Activated T-helper 9 cell treated with anti-CD3 and anti-CD28 coated beads, Interleukin-2, amount 50 U/mL, for 16 hours (primary cell): ENCODE results near the gene SLC7A4.

Source experiments
- DNase-seq: peaks from one replicate; pipeline ENCODE4 v3.0.0-alpha.2; 2020; ENCODE audit warnings: low read depth

Gene SLC7A4

DNA sequence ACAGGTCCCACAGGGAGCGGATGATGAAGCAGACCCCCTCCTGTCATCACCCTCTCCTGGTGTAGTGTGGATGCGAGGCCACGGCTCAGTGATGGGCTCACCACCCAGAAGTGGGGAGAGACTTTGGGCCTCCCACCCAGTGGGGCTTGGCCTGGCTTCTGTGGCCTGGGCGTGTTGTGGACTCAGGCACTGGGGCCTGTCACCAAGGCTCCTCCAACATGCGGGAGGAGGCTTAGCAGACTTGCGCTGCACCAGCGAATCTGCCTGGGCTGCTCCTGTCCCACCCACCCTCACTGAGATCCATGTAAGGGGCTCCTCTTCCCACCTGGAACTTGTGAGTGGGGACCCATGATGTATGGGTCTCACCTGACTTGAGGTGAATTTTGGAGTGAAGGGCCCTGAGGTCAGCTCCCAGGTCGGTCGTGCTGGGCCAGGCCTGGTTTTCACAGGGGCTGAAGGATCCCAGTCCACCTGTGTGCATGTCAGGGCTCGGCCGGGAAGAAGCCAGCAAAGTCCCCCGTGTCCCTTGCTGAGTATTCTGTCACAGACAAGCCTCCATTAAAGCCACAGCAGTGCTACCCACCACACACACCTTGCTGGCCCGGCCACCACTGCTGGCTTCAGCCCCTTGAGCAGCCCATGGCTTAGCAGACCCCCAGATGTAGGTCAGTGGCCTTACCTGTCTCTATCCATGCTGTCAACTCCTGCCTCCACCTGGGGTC, 34.7 kb downstream of the SLC7A4 start:
- DNase-seq, result no peak

DNA sequence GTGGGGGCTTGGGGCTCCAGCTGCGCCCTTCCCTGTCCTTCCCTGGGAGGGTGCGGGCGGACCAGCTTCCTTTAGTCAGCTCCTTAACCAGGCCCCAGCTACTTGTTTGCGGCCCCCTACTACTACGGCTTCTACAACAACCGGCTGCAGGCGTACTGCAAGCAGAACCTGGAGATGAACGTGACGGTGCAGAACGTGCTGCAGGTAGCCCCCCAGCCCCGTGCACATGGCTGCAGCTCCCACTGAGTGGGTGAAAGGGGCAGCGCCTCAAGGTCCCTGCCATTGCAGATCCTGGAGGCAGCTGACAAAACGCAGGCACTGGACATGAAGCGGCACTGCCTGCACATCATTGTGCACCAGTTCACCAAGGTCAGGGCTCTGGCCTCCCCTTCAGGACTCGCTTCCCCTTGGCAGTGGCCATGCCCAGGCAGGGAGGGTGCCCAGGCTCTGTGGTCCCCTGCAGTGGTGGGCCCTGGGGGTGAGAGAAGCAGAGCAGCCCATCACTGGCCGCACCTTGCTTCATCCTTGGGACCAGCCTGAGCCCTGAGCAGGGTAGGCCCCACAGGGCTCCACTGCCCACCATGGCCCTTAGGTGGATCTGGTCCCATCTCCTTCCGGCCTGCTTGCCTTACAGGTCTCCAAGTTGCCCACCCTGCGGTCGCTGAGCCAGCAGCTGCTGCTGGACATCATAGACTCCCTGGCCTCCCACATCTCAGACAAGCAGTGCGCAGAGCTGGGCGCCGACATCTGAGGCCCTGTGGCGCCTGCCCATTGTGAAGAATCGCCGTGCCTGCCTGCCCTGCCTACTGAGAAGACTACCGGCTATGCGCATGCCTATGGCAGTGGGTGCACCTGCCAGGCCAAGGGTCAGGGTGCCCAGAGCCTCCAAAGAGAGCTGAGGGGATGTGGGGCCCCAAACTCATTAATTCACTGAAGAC, 35.5 kb downstream of the SLC7A4 start:
- no peak for DNase-seq

DNA sequence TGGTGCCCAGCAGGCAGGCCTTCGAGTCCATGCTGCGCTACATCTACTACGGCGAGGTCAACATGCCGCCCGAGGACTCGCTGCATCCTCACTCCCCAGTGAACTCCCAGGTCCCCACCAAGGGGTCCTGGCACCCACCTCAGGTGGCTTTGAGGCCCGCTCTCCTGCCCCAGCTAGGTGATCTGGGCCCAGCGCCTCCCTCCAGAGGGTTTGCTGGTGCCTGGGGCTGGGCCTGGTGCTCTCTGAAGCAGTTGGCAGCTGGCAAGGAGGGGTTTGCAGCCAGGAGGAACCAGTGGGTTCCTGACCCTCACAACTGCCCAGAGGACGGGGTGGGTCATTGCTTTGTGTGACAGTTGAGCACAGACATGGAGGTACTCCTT, 36.3 kb downstream of the SLC7A4 start:
- no peak for DNase-seq

DNA sequence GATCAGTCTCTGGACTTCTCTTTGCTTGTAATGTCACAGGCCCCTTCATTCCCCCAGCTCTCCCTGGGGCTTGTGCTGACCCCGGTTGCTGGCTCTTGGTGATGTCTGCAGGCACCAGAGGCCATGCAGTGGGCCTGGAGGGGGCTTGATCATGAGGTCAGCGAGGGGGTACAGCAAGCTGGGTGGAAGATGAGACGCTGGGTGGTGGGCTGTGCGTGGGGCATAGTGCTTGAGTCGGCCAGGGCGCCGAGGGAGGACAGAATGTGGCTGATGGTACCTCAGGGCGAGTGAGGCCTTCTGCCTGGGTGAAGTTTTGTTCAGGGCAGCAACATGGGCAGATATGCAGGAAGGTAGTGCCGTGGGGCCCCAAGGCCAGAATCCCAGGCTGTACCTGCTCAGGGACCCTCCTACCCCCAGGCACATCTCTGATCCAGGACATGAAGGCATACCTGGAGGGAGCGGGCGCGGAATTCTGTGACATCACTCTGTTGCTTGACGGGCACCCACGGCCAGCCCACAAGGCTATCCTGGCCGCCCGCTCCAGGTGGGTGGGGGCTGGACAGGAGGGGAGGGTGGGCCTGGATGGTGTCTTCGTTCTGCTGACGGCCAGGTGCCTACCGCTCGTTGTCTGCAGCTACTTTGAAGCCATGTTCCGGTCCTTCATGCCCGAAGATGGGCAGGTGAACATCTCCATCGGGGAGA, 36.9 kb downstream of the SLC7A4 start:
- no peak for DNase-seq

DNA sequence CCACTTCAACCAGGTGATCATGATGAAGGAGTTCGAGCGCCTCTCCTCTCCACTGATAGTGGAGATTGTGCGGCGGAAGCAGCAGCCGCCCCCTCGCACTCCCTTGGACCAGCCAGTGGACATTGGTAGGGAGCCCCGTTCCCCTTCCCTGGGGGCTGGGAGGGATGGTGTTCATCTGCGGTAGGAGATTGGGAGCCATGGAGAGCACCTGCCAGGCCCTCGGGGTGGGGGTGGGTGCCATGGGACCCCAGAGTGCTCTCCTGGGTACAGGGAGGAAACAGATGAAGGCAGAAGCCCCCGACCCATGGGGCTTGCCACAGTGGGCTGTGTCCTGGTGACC, 37.5 kb downstream of the SLC7A4 start:
- DNase-seq, result no peak

DNA sequence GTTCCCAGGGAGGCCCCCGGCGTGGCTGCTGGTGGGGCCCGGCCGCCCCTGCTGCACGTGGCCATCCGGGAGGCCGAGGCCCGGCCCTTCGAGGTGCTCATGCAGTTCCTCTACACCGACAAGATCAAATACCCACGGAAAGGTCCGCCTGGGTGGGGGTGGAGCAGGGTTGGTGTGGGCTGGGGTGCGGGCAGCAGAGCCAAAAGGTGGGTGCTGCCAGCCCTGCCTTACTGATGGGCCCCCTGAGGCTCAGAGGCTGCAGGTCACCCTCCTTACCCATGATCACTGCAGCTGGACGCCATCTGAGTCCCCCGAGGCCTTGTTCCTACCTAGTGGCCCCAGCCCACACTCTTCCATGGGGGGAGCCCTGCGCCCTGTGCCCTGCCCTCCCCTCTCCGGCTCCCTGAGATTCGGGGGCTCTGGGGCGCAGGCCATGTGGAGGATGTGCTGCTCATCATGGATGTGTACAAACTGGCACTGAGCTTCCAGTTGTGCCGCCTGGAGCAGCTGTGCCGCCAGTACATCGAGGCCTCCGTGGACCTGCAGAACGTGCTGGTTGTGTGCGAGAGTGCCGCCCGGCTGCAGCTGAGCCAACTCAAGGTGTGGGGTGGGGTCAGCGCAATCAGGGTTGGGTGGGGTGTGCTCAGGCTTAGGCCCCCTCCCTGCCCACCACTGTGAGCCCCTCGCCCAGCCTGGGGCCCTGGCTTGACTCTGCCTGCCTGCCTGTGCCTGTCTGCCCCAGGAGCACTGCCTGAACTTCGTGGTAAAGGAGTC, 38.0 kb downstream of the SLC7A4 start:
- DNase-seq, result no peak

DNA sequence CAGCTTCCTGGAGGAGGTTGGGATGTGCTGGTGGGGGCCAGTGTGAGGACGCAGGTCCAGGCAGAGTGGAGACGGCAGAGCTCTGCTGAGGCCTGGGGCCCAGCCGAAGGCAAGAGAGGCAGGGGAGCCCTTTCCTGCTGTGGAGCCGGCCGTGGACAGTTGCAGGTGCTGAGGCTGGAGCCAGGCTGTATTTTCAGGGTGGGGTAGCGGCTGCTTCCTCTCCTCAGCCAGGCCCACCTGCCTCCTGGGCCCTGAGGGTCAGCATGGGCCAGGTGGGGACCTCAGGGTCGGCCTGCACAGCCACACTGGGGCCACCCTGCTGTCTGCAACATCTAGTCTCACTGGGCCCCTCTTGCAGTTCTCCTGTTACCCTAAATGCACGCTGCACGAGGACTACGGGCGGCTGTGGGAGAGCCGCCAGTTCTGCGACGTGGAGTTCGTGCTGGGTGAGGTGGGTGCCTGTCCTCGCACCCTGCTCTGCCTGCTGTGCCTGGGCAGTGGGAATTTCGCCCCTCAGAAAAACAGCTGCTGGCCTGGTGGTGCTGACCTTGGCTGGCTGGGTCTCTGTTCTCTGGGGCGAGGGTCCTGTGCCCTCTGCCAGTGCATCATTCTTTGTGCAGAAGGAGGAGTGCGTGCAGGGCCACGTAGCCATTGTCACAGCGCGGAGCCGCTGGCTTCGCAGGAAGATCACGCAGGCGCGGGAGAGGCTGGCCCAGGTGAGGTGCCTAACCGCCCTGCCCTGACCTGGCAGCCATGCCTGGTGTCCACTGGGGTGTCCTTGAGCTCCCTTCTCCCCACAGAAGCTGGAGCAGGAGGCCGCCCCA, 38.8 kb downstream of the SLC7A4 start:
- no peak for DNase-seq

DNA sequence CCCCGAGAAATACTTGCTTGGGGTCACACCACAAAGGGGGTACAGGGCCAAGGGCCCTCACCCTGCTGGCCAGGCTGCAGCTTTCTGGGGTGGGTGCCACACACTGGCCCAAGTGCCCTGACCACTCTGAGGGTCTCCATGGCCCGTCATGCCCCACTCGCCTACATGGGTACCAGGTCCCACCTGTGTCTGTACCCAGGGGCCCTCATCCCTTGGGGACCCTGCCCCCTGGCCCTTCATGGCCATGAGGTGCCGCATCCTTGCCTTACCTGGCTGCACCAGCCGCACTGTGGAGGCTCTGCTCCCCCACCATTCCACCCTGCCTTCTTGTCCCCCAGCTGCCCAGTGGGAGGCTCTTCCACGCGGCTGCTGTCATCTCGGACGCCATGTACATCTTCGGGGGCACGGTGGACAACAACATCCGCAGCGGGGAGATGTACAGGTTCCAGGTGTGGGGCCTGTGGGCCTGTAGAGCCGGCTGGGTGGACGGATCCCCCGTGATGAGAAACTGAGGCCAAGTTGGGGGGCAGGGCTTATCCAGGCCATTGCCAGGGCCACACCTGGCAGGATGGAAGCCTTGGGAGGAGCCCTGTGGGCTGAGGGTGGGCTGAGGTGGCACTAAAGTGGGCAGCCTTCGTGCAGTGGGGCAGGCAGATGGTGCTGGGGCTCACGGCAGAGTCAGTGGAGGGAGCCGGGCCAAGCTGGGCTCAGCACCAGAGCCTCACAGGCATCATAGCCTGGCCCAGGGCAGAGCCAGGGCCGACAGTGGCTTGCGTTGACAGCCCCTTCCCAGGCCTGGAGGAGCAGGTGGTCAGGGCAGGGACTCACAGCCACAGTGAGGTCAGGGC, 39.7 kb downstream of the SLC7A4 start:
- DNase-seq, result no peak

DNA sequence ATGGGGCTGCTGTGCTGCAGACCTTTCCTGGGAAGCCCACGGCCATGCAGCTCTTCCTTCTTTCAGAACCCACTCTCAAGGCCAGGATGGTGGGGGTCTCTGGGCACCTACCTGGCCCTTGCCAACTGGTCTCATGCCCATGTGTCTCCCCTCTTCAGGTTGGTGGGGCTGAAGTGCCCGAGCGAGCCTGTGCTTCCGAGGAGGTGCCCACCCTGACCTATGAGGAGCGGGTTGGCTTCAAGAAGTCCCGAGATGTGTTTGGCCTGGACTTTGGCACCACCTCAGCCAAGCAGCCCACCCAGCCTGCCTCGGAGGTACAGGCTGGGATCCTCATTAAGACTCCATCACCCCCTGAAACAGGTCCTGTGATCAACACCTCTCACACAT, 40.3 kb downstream of the SLC7A4 start:
- DNase-seq, result no peak

DNA sequence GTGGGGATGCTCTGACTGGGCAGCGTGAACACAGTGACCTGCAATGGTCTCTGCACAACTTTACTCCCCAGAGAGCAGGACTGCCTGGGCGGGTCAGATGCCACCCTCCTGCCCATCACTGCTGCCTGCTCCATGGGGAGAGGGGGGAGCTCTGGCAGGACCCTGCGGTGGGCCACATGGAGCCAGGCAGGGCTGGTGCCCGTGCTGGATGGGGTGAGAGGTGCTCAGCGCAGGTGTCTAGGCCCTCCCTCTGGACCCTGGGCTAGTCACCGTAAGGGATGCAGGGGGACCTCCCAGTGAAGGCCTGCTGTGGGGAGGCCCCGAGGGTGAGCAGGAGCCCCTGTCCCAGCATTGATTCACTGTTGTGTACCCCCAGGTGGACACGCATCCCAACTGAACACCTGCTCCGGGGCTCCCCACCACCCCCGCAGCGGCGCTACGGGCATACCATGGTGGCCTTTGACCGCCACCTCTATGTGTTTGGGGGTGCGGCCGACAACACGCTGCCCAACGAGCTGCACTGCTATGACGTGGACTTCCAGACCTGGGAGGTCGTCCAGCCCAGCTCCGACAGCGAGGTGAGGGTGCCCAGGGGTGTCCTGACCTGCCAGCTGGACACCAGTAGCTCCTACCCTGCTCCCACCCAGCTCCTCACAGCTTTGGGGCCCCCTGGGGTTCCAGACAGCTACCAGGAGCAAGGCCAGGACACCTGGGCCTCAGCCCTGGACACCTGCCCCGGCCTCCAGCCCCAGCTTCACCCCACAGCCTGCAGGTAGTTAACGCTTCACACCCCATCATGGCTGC, 40.9 kb downstream of the SLC7A4 start:
- DNase-seq, result no peak

DNA sequence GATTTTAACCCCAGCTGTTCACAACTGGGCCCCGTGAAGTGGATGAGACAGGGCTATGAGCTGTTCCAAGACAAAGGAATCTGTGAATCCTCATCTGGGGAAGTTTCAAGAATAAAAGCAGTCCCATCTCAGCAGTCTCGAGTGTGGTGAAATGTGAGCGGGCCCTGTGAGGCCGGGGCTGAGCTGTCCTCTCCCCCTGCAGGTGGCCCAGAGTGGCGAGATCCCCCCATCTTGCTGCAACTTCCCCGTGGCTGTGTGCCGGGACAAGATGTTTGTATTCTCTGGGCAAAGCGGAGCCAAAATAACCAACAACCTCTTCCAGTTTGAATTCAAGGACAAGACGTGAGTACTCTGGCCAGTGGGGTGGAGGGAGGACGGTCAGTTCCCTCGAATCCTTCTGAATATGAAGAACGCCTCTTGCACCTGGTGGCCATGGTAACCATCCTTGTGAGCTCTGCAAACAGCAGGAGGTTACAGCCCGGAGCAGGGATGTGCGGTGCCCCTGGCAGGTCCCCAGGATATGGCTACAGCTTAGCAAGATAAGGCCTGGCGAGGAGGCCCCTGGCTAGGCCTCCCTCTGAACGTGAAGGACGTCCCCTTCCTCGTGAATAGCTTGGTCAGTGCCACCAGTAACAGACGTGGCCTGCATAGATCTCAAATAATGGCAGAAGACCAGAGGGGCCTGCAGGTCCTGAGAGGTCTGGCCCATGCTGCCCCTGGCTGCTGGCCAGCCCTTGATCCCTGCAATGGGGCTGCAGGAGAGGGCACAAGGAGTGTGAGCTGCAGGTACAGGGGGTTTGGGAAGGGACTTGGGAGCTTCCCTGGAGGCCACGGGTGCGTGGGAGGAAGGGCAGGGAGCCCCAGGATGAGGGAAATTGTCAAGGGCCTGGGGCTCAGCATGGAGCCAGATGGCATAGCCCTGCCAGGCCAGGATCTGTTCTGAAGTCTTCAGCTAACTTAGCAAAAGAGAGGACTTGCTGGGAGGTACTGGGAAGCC, 41.9 kb downstream of the SLC7A4 start:
- DNase-seq, result no peak

DNA sequence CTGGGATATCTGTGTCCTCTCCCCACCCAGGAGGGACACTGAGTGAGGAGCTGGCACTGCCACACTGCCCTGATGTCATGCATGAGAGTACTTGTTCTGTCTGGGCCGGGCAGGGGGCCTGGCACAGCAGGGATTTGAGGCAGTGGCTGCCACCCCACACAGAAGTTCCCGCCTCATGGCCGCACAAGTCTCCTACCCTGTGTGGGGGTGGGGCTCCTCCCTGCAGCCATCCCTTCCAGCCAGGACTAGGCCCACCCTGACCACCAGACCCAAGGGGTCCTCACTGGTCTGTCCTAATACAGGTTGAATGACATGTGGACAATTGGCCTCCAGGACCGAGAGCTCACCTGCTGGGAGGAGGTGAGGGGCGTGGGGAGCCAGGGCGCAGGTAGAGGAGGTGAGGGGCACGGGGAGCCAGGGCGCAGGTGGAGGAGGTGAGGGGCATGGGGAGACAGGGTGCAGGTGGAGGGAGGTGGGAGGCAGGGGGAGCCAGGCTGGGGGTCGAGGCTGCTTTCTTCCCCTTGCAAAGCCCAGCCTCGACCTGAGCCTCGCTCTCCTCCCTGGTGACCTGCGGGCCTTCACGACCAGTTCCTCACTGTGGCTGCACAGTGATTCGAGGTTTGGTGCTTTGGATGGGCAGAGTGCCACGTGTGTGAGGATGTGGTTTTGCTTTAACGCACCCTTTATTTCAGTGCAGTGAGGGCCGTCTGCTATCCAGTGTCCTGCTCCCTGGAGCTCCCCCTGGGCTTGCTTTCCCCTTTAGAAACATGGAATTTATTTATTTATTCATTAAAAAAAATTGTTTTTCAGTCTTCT, 42.8 kb downstream of the SLC7A4 start:
- no peak for DNase-seq

DNA sequence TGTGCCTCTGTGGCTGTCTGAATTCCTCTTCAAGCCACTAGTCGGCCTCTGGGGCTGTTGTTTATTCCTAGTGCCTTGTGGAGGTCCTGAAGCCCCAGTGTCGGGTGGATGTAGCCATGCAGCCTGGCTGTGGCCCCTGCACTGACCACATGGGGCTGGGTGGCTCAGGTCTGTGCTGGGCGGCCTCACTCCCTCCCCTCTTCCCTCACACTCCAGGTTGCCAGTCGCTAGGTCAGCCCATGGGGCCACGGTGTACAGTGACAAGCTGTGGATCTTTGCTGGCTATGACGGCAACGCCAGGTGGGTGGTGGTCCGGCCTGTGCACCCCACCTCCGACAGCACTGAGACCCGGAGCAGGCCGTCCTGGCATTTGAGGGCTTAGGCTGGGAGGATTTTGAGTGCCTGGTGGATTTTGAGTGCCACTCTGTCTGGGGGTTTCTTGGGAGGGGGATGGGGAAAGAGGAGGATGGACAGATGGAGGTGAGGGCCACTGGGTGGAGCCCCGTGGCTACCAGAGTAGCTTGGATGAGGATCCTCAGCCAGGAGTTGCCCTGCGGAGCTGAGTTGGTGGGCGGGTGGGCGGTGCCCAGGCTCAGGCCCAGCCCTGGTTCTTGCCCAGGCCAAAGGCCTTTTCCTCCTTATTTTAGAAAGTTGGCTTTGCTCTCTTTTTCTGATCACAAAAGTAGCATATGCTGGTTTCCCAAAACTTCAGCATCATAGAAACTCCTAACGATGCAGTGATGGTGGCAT, 43.6 kb downstream of the SLC7A4 start:
- no peak for DNase-seq

DNA sequence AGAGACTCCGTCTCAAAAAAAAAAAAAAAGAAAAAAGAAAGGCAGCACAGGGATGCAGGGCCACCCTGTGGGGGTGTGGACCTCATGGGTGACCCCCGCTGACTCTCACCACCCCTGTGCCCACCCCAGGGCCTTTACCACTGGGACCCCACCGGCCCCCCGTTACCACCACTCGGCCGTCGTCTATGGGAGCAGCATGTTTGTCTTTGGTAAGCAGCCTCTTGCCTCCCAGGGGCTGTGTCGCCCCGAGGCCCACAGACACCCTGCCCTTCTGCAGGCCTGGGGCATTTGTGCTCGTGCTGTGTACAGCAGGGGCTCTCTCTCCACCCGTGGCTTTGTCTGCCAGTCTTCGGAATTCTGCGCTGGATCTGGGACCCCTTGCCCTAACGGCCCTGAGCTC, 45.0 kb downstream of the SLC7A4 start:
- no peak for DNase-seq

DNA sequence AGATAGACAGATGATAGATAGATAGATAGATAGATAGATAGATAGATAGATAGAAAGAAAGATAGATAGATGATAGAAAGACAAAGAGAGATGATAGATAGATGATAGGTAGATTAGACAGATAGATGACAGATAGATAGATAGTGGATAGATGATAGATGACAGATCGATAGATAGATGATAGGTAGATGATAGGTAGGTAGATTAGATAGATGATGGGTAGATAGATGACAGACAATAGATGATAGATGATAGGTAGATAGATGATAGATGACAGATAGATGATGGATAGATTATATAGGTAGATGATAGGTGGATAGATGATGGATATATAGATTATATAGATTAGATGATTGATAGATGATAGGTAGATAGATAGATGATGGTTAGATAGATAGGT, 46.0 kb downstream of the SLC7A4 start:
- no peak for DNase-seq

DNA sequence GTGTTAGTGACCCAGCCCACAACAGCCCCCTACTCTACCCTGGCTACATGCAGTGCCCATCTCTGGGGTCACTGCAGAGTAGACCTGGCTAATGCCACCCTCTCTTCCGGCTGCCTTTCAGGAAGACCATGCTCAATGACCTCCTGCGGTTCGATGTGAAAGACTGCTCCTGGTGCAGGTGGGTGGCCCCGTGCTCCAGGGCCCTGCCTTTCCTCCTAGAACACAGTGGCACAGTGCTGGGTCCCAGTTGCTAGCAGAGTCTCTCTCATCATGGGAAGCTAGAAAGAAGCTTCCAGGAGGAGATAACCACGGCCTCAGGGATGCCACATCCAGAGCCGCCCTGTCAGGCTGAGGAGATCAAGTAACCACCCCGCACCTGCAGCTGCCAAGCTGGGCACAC, 46.6 kb downstream of the SLC7A4 start:
- DNase-seq, result no peak
